SK-N-SH (cell line): ENCODE measurements around the gene CAPN11. TPM values are rescaled to one million over a fixed set of nuclear protein-coding genes. Genes with fewer than 3 reads are reported as not detected.
A peak's percentile ranks its signal among the peaks of the same experiment; 100 is the strongest.

Source experiments
- CTCF ChIA-PET: fragments of 300-600, 350-600 bp; formaldehyde crosslinking; extraction: SDS; loops from one replicate; lab custom pipeline; 2021; lab: Yijun Ruan, JAX
- POLR2A ChIA-PET: fragments of 350-600 bp; sonication (Branson Sonifier 250); formaldehyde crosslinking; extraction: SDS; loops from one replicate; lab custom pipeline; 2020; ENCODE audit warnings: antibody characterized with exemption, inconsistent platforms; lab: Yijun Ruan, JAX
- DNase-seq: peaks from one replicate; pipeline ENCODE4 v3.0.0; 2012
- H2AFZ ChIP-seq: fragments of 200-600 bp; sonication (generic); 2 replicates; pipeline ENCODE4 v1.8.1; 2016; ENCODE audit warnings: antibody characterized with exemption, mild to moderate bottlenecking, low read depth
- H3F3A ChIP-seq: fragments of 200-600 bp; sonication (generic); replicated peaks from 2 replicates; pipeline ENCODE3; 2016; ENCODE audit warnings: antibody characterized with exemption, mild to moderate bottlenecking; ENCODE audit not compliant: insufficient read depth
- H3K27ac ChIP-seq, 2 experiments: fragments of 200-500 bp in 1 of 2; fragments of 200-600 bp in 1 of 2; sonication (Bioruptor generic) in 1 of 2; sonication (generic), shearing (Covaris generic) in 1 of 2; 2 replicates each; pipeline versions ENCODE4 v1.5.1 to v1.6.1; 2014 to 2016; ENCODE audit warnings: low read depth in 2 of 2, inconsistent platforms in 1 of 2, low read length in 1 of 2, mild to moderate bottlenecking in 1 of 2, mixed read lengths in 1 of 2
- H3K27me3 ChIP-seq: fragments of 200-600 bp; sonication (generic), shearing (Covaris generic); 2 replicates; pipeline ENCODE4 v1.6.1; 2016; ENCODE audit warnings: mixed run types; ENCODE audit not compliant: insufficient read depth
- H3K36me3 ChIP-seq, 2 experiments: fragments of 200-500 bp in 1 of 2; fragments of 200-600 bp in 1 of 2; sonication (Bioruptor generic) in 1 of 2; sonication (generic) in 1 of 2; replicated peaks in 1 of 2; 2 replicates each; pipeline versions ENCODE3 to v1.5.1; 2014 to 2016; ENCODE audit warnings: low read length in 1 of 2, mild to moderate bottlenecking in 1 of 2; ENCODE audit not compliant: insufficient read depth in 2 of 2, control insufficient read depth in 1 of 2
- H3K4me1 ChIP-seq, 2 experiments: fragments of 200-500 bp in 1 of 2; fragments of 200-600 bp in 1 of 2; sonication (Bioruptor generic) in 1 of 2; sonication (generic), shearing (Covaris generic) in 1 of 2; 2 replicates each; pipeline versions ENCODE4 v1.5.1 to v1.6.1; 2014 to 2016; ENCODE audit warnings: low read depth in 1 of 2, low read length in 1 of 2, mixed run types in 1 of 2; ENCODE audit not compliant: insufficient read depth in 2 of 2, control insufficient read depth in 1 of 2
- H3K4me2 ChIP-seq: fragments of 200-600 bp; sonication (generic), shearing (Covaris generic); 2 replicates; pipeline ENCODE4 v1.6.1; 2017; ENCODE audit warnings: mixed run types
- H3K4me3 ChIP-seq, 2 experiments: fragments of 200-500 bp in 1 of 2; fragments of 200-600 bp in 1 of 2; sonication (Bioruptor generic) in 1 of 2; sonication (generic), shearing (Covaris generic) in 1 of 2; 2 replicates each; pipeline versions ENCODE4 v1.5.1 to v1.8.1; 2014 to 2016; ENCODE audit warnings: low read depth in 2 of 2, inconsistent platforms in 1 of 2, low read length in 1 of 2, mild to moderate bottlenecking in 1 of 2, mixed read lengths in 1 of 2, moderate library complexity in 1 of 2
- H3K79me2 ChIP-seq: fragments of 200-600 bp; sonication (generic); 2 replicates; pipeline ENCODE4 v1.8.1; 2017; ENCODE audit warnings: mild to moderate bottlenecking; ENCODE audit not compliant: insufficient read depth
- H3K9ac ChIP-seq: fragments of 200-600 bp; sonication (generic); 2 replicates; pipeline ENCODE4 v1.6.1; 2017; ENCODE audit warnings: mixed run types
- H3K9me2 ChIP-seq: fragments of 200-600 bp; sonication (generic); 2 replicates; pipeline ENCODE4 v1.6.1; 2017; ENCODE audit warnings: mixed run types
- H3K9me3 ChIP-seq: fragments of 200-600 bp; sonication (generic); 2 replicates; pipeline ENCODE4 v1.6.1; 2017; ENCODE audit warnings: mixed run types, mild to moderate bottlenecking, moderate library complexity
- H4K20me1 ChIP-seq: fragments of 200-600 bp; sonication (generic); 2 replicates; pipeline ENCODE4 v1.6.1; 2017; ENCODE audit warnings: mild to moderate bottlenecking, mixed run types; ENCODE audit not compliant: insufficient read depth
- CHD2 ChIP-seq: fragments of 150-350 bp; IDR thresholded peaks from 2 replicates; pipeline ENCODE4 v1.6.1; 2018; ENCODE audit warnings: low read length; ENCODE audit not compliant: partially characterized antibody
- JUND ChIP-seq: IDR thresholded peaks from 2 replicates; pipeline ENCODE4 v1.4.0; 2012
- MEF2A ChIP-seq: IDR thresholded peaks from 2 replicates; pipeline ENCODE4 v1.4.0; 2012; ENCODE audit warnings: low read depth, borderline replicate concordance
- MXI1 ChIP-seq: IDR thresholded peaks from 2 replicates; pipeline ENCODE4 v1.6.1; 2012; ENCODE audit warnings: mild to moderate bottlenecking, low read depth, low read length, improper control_type of control experiment
- PBX3 ChIP-seq: IDR thresholded peaks from 2 replicates; pipeline ENCODE4; 2012
- RCOR1 ChIP-seq: fragments of 150-350 bp; IDR thresholded peaks from 2 replicates; pipeline ENCODE4 v1.6.1; 2017; ENCODE audit warnings: antibody characterized with exemption, low read length
- REST ChIP-seq: IDR thresholded peaks from 2 replicates; pipeline ENCODE4 v1.6.1; 2012; ENCODE audit warnings: mild to moderate bottlenecking, low read depth, low read length, moderate library complexity
- SMC3 ChIP-seq: IDR thresholded peaks from 2 replicates; pipeline ENCODE4 v1.6.1; 2012; ENCODE audit warnings: low read depth, low read length, improper control_type of control experiment
- WGBS: methylation state at CpG from one replicate; pipeline ENCODE4 v1.1.6; 2017; ENCODE audit warnings: low lambda C conversion rate; 5-methylcytosine and 5-hydroxymethylcytosine counted together
- polyA plus RNA-seq, 3 experiments: library from polyadenylated mRNA; depleted of rRNA; stranded (reverse); fragments of >200 nt; gene quantifications; 2 replicates each; pipeline ENCODE4 v1.2.3, GENCODE V29; 2012

CAPN11 gene
- polyA plus RNA-seq, 1 of the 3 experiments (the other 2 are of a cell fraction) = not detected

GRCh38 chr6:44132476-44132875 lies 26.1 kb upstream of the CAPN11 start (continued):
- TF ChIP-seq PBX3 = no peak

GRCh38 chr6:44133003-44133931 lies 25.4 kb upstream of the CAPN11 start:
- H3K79me2 ChIP-seq = peaks cover 33% of the 10 kb centered on the region
- peaks cover 5% of the 10 kb centered on the region; the same call in 1 of the 2 replicates for H4K20me1 ChIP-seq
- H3K27me3 ChIP-seq = no peaks in the 10 kb centered on the region
- peaks cover 0 to 16% of the 10 kb centered on the region in 2 experiments for H3K36me3 ChIP-seq
- no peaks in the 10 kb centered on the region for H3K9me3 ChIP-seq
- peaks cover 4 to 15% of the 10 kb centered on the region in 2 experiments; a peak in 1 of 4 replicates for H3K4me1 ChIP-seq
- 52% methylated on average over 9 of the region's 9 CpGs for WGBS
- DNase-seq = peak; percentile 94
- TF ChIP-seq CHD2 = peak; percentile 83
- TF ChIP-seq MXI1 = peak; percentile 56; the same call in 1 of the 2 replicates
- TF ChIP-seq RCOR1 = 0 out of 2 replicates have a peak, but pooled peaks have one; percentile 14
- TF ChIP-seq JUND = no peak
- peak; percentile 7; the same call in 1 of the 2 replicates for TF ChIP-seq SMC3
- H3F3A ChIP-seq = peaks cover 3% of the 10 kb centered on the region
- ChIA-PET CTCF (interaction anchor here (0.8 to 3.9 kb wide), 12 partner anchors 17 to 364 kb away, joined by 3 to 18 read pairs (median 4); no protein-coding TSS in a partner anchor), POLR2A (interaction anchor here (0.6 to 1.0 kb wide), 2 partner anchors 114 to 912 kb away, joined by 3 read pairs; partner anchors contain the start of gene HSP90AB1)
- H3K4me2 ChIP-seq = no peak overlapping the region
- H3K27ac ChIP-seq = peak overlapping the region in 1 of 2 experiments; percentile 54; a peak in 2 of 4 replicates
- no peak overlapping the region; a peak in 1 of 4 replicates for H3K4me3 ChIP-seq
- H3K9ac ChIP-seq = no peak overlapping the region
- H3K9me2 ChIP-seq = no peaks in the 10 kb centered on the region
- no peak overlapping the region for H2AFZ ChIP-seq

- Histone ChIP-seq H3K36me3 (peaks cover 0 to 16% of the 10 kb centered on the region in 2 experiments), H3K9ac (no peak overlapping the region), H3K9me2 (no peaks in the 10 kb centered on the region), H3K4me1 (peaks cover 0 to 10% of the 10 kb centered on the region in 2 experiments; a peak in 1 of 4 replicates), H3K79me2 (peaks cover 24% of the 10 kb centered on the region), H2AFZ (no peak overlapping the region), H3K4me2 (no peak overlapping the region), H3K9me3 (no peaks in the 10 kb centered on the region), H3K27ac (no peak overlapping the region), H3F3A (peaks cover 3% of the 10 kb centered on the region), H3K27me3 (no peaks in the 10 kb centered on the region), H3K4me3 (no peak overlapping the region), H4K20me1 (peaks cover 5% of the 10 kb centered on the region; the same call in 1 of the 2 replicates)
- TF ChIP-seq REST (no peak), MEF2A (no peak)
- ChIA-PET CTCF (interaction anchor here (0.8 to 3.9 kb wide), 9 partner anchors 16 to 365 kb away, joined by 3 to 18 read pairs (median 5); no protein-coding TSS in a partner anchor), POLR2A (interaction anchor here (1.0 kb wide), 1 partner anchor 113 kb away, joined by 3 read pairs; the partner anchor contains the start of gene HSP90AB1)
- WGBS = 87% methylated on average over 10 of the region's 12 CpGs
- DNase-seq = no peak
Observed at GRCh38 chr6:44133981-44134711, 24.5 kb upstream of the CAPN11 start.
